Naive B cell (primary cell): Measurements from ENCODE around the gene ZPR1. TPM values are rescaled to one million over a fixed set of nuclear protein-coding genes. Genes with fewer than 3 reads are reported as not detected.
A peak's percentile ranks its signal among the peaks of the same experiment; 100 is the strongest.

ENCODE experiments used
- ATAC-seq, 2 donors: fragments of 150-1000 bp; cut with Tn5 transposase; 2 replicates each; pipeline ENCODE4 v1.10.0; 2021; ENCODE audit warnings: low read depth in 2 of 2, mild to moderate bottlenecking in 2 of 2, moderate library complexity in 2 of 2
- DNase-seq: peaks from one replicate; pipeline ENCODE4 v3.0.0; 2022
- H3K27ac Mint-ChIP-seq, 6 donors: one replicate each; pipeline ENCODE4 v1.8.0; 2020 to 2022; ENCODE audit warnings: mild to moderate bottlenecking in 6 of 6, mixed read lengths in 6 of 6, moderate library complexity in 5 of 6, inconsistent platforms in 2 of 6
- H3K27me3 Mint-ChIP-seq, 3 donors: one replicate each; pipeline ENCODE4 v1.8.0; 2021 to 2022; ENCODE audit warnings: mixed read lengths in 3 of 3, mild to moderate bottlenecking in 1 of 3
- H3K36me3 Mint-ChIP-seq, 2 donors: one replicate each; pipeline ENCODE4 v1.8.0; 2020 to 2022; ENCODE audit warnings: mixed read lengths in 2 of 2, inconsistent platforms in 1 of 2, mild to moderate bottlenecking in 1 of 2
- H3K4me1 Mint-ChIP-seq, 3 donors: one replicate each; pipeline ENCODE4 v1.8.0; 2020 to 2022; ENCODE audit warnings: mixed read lengths in 3 of 3, inconsistent platforms in 1 of 3, mild to moderate bottlenecking in 1 of 3, moderate library complexity in 1 of 3
- H3K4me3 Mint-ChIP-seq, 8 donors: one replicate each; pipeline ENCODE4 v1.8.0; 2020 to 2022; ENCODE audit warnings: mild to moderate bottlenecking in 8 of 8, mixed read lengths in 8 of 8, moderate library complexity in 8 of 8, inconsistent platforms in 2 of 8
- H3K9me3 Mint-ChIP-seq, 7 donors: one replicate each; pipeline ENCODE4 v1.8.0; 2020 to 2022; ENCODE audit warnings: mixed read lengths in 7 of 7, mild to moderate bottlenecking in 5 of 7, inconsistent platforms in 2 of 7, moderate library complexity in 1 of 7
- polyA plus RNA-seq, 6 donors: library from polyadenylated mRNA; unstranded; fragments of 300-500 nt; fragmentation: Illumina TruSeq; gene quantifications; one replicate each; pipeline ENCODE4 v1.2.3, GENCODE V29; 2021; ENCODE audit warnings: low read depth in 6 of 6

The ZPR1 gene
- polyA plus RNA-seq, 6 donors from 2014 or later: 36.9 to 51.1 (median 45.0) TPM

DNA sequence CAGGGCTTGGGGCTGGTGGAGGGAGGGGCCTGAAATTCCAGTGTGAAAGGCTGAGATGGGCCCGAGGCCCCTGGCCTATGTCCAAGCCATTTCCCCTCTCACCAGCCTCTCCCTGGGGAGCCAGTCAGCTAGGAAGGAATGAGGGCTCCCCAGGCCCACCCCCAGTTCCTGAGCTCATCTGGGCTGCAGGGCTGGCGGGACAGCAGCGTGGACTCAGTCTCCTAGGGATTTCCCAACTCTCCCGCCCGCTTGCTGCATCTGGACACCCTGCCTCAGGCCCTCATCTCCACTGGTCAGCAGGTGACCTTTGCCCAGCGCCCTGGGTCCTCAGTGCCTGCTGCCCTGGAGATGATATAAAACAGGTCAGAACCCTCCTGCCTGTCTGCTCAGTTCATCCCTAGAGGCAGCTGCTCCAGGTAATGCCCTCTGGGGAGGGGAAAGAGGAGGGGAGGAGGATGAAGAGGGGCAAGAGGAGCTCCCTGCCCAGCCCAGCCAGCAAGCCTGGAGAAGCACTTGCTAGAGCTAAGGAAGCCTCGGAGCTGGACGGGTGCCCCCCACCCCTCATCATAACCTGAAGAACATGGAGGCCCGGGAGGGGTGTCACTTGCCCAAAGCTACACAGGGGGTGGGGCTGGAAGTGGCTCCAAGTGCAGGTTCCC is 41.8 kb upstream of the ZPR1 start, which contains the start of gene APOC3:
TSS of gene APOC3 (plus strand) at position 383 of the 659 bp plus-strand sequence. CDS start 676 bp downstream, outside the sequence.
- Mint-ChIP-seq H3K4me3 (no peak within 1 kb of the TSS), H3K27me3 (peaks cover 0 to 10% (median 6%) of the 10 kb centered on the region in 3 donors), H3K4me1 (peaks cover under 1 to 2% (median under 1%) of the 10 kb centered on the region in 3 donors), H3K27ac (no peak within 1 kb of the TSS), H3K36me3 (no peaks in the 10 kb centered on the region), H3K9me3 (no peaks in the 10 kb centered on the region)
- DNase-seq: no peak
- no peak for ATAC-seq

DNA sequence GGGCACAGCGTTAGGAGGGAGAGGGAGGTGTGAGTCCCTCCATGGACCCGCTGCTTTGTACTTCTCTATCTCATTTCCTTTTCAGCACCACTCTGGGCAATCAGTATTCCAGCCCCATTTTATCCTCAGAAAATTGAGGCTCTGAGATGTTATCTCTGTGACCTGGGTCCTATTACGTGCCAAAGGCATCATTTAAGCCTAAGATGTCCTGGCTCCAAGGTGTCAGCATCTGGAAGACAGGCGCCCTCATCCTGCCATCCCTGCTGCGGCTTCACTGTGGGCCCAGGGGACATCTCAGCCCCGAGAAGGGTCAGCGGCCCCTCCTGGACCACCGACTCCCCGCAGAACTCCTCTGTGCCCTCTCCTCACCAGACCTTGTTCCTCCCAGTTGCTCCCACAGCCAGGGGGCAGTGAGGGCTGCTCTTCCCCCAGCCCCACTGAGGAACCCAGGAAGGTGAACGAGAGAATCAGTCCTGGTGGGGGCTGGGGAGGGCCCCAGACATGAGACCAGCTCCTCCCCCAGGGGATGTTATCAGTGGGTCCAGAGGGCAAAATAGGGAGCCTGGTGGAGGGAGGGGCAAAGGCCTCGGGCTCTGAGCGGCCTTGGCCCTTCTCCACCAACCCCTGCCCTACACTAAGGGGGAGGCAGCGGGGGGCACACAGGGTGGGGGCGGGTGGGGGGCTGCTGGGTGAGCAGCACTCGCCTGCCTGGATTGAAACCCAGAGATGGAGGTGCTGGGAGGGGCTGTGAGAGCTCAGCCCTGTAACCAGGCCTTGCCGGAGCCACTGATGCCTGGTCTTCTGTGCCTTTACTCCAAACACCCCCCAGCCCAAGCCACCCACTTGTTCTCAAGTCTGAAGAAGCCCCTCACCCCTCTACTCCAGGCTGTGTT is 41.1 kb upstream of the ZPR1 start:
- H3K36me3 Mint-ChIP-seq: no peaks in the 10 kb centered on the region
- no peaks in the 10 kb centered on the region for H3K9me3 Mint-ChIP-seq
- DNase-seq (no peak), ATAC-seq (no peak)
- no peaks in the 10 kb centered on the region for H3K4me1 Mint-ChIP-seq
- no peak overlapping the region for H3K4me3 Mint-ChIP-seq
- H3K27me3 Mint-ChIP-seq: peaks cover 0 to 10% (median 5%) of the 10 kb centered on the region in 3 donors
- H3K27ac Mint-ChIP-seq: no peak overlapping the region

DNA sequence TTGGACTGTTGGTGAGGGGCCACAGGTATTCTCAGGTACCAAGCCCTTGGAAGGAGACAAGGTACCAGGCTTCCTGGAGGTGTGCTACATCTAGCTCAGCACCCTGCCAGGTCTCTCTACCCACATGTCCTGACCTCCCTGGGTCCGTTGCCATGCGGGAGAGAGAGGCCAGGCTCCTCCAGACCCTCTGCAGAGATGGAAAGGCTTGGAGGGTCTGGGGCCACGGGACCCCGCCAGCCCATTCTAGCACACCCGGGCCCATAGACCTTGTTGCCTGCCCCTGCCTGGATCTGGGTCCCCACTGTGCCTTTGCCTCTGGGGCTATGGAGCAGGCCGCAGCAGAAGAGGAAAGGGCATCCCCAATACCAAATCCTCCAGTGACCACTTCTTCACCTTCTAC is 39.6 kb upstream of the ZPR1 start:
- no peak overlapping the region for H3K4me3 Mint-ChIP-seq
- H3K4me1 Mint-ChIP-seq: no peaks in the 10 kb centered on the region
- DNase-seq: no peak
- peaks cover 0 to 10% (median 0%) of the 10 kb centered on the region in 3 donors for H3K27me3 Mint-ChIP-seq
- H3K36me3 Mint-ChIP-seq: no peaks in the 10 kb centered on the region
- no peak for ATAC-seq
- H3K9me3 Mint-ChIP-seq: no peaks in the 10 kb centered on the region
- no peak overlapping the region for H3K27ac Mint-ChIP-seq

DNA sequence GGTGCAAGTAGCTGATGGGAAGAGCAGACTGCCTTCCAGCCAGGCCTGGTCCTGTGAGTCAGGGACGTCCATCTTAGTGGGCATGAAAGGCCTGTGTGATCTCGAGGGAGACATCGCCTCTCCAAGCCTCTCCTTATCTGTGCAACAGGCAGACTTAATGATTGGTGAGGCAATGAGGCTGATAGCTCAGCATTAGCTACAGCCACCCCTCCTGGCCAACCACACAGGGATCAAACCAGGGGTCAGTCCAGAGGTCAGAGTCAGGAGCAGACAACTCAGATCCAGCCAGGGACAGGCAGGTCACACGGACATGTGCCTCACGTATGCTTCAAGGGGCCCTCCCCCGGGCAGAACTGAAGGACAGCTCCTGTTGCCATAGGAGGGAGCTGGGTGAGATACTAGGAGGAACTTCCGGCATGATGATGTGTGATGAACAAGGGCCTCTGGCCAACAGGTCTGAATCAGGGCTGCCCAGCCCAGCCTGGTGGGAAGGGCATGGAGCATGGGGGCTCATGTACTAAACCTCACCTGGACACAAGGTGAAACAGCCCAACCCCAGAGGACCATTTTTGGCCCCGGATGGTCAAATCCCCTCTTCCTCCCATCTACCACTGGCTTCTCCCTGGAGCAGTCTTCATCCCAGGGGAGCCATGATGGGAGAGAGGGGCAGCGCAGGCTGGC is 39.1 kb upstream of the ZPR1 start:
- no peak for DNase-seq
- peaks cover 0 to 10% (median 0%) of the 10 kb centered on the region in 3 donors for H3K27me3 Mint-ChIP-seq
- no peaks in the 10 kb centered on the region for H3K36me3 Mint-ChIP-seq
- no peak overlapping the region for H3K4me3 Mint-ChIP-seq
- no peak for ATAC-seq
- H3K9me3 Mint-ChIP-seq: no peaks in the 10 kb centered on the region
- H3K27ac Mint-ChIP-seq: peak overlapping the region in 1 of 6 donors; percentile 22
- H3K4me1 Mint-ChIP-seq: no peaks in the 10 kb centered on the region

DNA sequence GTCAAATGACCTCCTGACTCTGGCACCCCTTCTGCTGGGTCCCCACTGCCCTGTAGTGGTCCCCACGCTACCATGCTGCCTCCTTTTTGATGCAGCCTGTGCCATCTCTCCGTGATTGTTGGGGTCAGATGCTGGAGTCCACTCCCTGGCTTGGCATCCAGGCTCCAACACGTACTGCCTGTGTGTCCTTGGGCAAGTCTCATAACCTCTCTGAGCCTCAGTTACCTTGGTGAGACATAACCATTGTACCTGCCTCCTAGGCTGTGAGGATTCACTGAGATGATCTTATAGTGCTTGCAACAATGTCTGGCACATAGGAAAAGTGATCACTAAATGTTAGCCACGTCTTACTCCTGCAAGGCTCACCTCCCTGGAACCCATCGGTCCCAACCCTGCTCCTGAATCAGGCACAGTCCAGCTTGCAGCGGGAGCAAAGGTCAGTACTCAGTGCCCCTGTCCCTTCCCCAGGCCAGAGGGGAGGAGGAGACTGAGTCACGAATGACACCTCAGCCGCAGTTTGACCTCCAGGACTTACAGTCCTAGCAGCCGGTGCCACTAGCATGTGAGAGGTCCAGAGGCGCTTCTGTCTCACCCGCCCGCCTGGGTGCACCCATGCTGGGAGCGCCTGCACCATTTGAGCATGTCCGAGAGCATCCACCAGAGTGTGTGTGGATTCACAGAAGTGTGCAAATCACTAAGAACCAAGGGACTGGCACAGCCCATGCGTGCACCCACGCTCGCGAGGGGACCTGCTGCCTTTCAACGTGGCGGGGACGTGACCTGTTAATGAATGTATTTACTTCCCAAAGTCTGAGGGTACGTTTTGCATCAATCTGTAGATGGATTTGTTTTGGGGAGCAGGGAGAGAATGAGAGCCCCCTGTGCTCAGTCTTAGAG is 38.3 kb upstream of the ZPR1 start:
- H3K36me3 Mint-ChIP-seq: no peaks in the 10 kb centered on the region
- no peaks in the 10 kb centered on the region for H3K4me1 Mint-ChIP-seq
- peak overlapping the region in 1 of 6 donors; percentile 22 for H3K27ac Mint-ChIP-seq
- DNase-seq (no peak), ATAC-seq (no peak)
- peaks cover 0 to 5% (median 4%) of the 10 kb centered on the region in 3 donors for H3K27me3 Mint-ChIP-seq
- H3K4me3 Mint-ChIP-seq: no peak overlapping the region
- H3K9me3 Mint-ChIP-seq: no peaks in the 10 kb centered on the region

DNA sequence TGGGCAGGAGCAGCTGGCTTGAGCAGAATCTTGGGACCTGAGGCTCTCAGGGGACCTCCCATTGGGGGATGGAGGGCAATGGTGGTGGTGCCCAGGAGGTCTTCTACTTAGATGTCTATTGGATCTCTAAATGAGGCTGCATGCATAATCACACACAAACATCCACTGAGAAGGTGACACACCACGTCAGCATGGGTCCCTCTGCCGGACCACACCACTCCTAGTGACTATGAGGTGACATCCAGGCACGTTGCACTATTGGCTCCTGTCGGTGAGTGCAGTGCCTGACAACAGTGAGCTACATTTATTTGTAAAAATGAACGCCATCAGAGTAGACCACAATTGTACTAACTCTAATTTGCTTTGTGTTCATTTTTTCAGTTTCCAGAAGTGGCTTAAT is 37.6 kb upstream of the ZPR1 start:
- Mint-ChIP-seq H3K36me3 (no peaks in the 10 kb centered on the region), H3K4me1 (no peaks in the 10 kb centered on the region), H3K9me3 (no peaks in the 10 kb centered on the region), H3K4me3 (no peak overlapping the region), H3K27me3 (peaks cover 0 to 4% (median 0%) of the 10 kb centered on the region in 3 donors), H3K27ac (no peak overlapping the region)
- ATAC-seq (no peak), DNase-seq (no peak)

DNA sequence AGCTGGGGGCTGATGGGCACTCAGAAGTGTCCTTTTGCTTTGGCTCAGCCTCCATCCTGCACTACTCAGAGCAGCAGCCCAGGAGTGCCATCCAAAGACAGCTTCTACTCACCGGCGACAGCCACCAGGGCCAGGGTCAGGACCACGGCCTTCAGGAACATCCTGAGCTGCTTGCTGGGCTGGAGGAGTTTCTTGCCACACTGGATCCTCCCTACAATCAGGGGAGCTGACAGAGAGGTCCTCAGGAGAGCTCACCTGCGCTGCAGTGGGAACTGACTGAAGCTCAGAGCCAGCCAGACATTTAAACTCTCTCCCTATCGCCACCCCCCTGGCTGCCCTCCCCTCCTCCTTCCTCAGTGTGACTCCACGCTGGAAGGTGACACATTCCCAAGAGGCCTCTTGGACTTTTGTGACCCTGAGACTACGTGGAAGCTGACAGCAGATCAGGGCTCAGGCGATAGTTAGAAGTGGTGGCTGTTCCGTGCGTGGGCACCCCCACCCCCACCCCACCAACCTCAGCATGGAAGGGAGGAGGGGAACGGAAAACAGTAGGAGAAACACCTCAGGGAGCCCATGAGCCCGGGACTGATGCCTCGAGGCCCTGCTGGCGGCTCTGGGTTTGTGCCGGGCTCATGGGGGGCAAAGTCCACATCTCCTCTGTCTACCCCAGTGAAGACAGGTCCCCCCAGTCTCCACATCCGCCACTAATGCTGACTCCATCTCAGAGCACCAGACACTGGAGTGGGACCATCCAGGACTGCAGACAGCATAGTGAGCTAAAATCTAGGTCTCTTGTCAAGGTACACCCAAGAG is 35.4 kb upstream of the ZPR1 start, which contains the start of gene APOA4:
TSS of gene APOA4 (minus strand) at position 274 of the 813 bp plus-strand sequence. CDS start at position 161, 113 bp downstream.
- ATAC-seq (no peak), DNase-seq (no peak)
- Mint-ChIP-seq H3K27me3 (peaks cover 0 to 4% (median 0%) of the 10 kb centered on the region in 3 donors), H3K36me3 (no peaks in the 10 kb centered on the region), H3K9me3 (no peaks in the 10 kb centered on the region), H3K4me1 (no peaks in the 10 kb centered on the region), H3K4me3 (no peak within 1 kb of the TSS), H3K27ac (no peak within 1 kb of the TSS)

DNA sequence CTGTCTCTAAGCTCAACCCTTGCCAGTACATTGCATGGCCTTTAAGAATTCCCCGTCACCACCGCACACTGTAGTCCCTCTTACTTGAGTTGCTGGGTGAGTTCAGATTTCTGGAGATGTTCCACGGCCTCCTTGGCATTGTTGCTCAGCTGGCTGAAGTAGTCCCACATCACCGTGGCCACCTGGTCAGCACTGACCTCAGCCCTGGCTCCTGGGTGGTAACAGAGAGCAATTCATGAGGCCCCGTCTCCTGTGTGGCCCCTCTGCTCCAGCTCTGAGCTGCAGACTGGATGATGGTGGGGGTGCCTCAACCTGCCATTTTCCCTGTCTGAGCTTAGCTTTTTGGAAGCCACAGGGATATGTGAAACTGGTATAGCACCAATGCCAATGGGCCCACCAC is 34.8 kb upstream of the ZPR1 start:
- Mint-ChIP-seq H3K9me3 (no peaks in the 10 kb centered on the region), H3K4me3 (no peak overlapping the region), H3K36me3 (no peaks in the 10 kb centered on the region), H3K27me3 (peaks cover 0 to 4% (median 0%) of the 10 kb centered on the region in 3 donors), H3K4me1 (no peaks in the 10 kb centered on the region), H3K27ac (no peak overlapping the region)
- ATAC-seq: no peak
- DNase-seq: no peak

DNA sequence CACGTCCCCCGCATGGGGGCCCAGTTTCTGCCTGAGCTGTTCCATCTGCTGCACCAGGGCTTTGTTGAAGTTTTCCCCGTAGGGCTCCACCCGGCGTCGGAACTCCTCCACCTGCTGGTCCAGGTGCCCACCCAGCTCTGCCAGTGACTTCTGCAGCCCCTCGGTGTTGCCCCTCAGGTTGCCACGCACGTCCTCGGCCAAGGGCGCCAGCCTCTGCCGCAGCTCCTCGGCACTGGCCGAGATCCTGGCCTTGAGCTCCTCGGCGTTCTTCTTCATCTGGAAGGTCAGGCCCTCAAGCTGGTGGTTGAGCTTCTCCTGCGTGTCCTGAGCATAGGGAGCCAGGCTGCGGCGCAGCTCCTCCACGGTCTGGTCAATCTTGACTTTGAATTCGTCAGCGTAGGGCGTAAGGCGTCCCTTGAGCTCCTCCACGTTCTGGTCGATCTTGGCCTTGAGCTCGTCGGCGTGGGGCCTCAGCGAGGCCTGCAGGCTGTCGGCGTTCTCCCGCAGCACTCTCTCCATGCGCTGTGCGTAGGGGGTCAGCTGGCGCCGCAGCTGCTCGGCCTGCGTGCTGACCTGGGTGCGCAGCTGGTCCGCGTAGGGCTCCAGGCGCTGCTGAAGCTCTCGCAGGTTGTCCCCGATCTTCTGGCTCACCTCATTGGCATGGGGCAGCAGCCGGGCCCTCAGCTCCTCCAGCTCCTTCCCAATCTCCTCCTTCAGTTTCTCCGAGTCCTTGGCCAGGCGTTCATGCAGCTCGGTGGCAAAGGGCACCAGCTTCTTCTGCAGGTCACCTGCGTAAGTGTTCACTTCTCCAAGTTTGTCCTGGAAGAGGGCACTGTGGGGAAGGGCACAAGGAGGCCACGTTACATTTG is 33.5 kb upstream of the ZPR1 start:
- peaks cover 0 to 4% (median 0%) of the 10 kb centered on the region in 3 donors for H3K27me3 Mint-ChIP-seq
- DNase-seq (no peak), ATAC-seq (no peak)
- H3K36me3 Mint-ChIP-seq: no peaks in the 10 kb centered on the region
- no peaks in the 10 kb centered on the region for H3K9me3 Mint-ChIP-seq
- H3K4me3 Mint-ChIP-seq: no peak overlapping the region
- H3K4me1 Mint-ChIP-seq: no peaks in the 10 kb centered on the region
- no peak overlapping the region for H3K27ac Mint-ChIP-seq

DNA sequence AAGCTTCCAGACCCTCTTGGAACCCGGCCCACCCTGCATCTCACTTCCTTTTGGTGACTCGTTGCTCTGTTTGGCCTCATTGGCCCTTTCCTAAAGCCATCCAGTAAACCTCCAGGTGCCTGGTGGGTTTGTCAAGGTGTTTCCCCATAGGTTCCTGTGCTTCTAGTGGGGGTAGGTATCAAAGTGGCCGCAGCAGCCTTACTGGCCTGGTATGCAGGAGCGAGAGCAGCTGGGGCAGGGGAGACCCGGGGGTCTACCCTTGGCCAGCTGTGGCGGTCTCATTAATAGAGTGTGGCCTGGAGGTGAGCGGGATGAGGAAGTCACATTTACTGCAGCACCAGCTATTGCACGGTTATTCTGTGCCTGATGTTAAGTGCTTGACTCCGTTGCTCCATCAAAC is 31.2 kb upstream of the ZPR1 start:
- Mint-ChIP-seq H3K9me3 (no peaks in the 10 kb centered on the region), H3K27ac (no peak overlapping the region), H3K36me3 (no peaks in the 10 kb centered on the region), H3K4me1 (no peaks in the 10 kb centered on the region), H3K27me3 (peaks cover 0 to 4% (median 0%) of the 10 kb centered on the region in 3 donors), H3K4me3 (no peak overlapping the region)
- DNase-seq (no peak), ATAC-seq (no peak)

DNA sequence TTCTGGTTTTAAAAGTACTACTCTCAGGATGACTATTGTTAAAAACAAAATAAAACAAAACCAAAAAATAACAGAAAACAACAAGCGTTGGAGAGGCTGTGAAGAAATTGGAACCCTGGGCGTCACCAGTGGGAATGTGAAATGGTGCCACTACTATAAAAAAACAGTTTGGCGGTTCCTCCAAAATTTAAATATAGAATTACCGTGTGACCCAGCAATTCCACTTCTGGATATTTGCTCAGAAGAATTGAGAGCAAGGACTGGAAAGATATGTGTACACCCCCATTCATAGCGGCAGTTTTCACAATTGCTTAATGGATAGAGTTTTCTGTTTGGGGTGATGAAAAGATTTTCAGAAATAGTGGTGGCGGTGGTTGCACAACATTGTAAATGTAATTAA is 26.7 kb upstream of the ZPR1 start:
- Mint-ChIP-seq H3K27ac (no peak overlapping the region), H3K4me1 (no peaks in the 10 kb centered on the region), H3K9me3 (peaks cover 0 to 3% (median 0%) of the 10 kb centered on the region in 7 donors), H3K27me3 (no peaks in the 10 kb centered on the region), H3K36me3 (no peaks in the 10 kb centered on the region), H3K4me3 (no peak overlapping the region)
- DNase-seq (no peak), ATAC-seq (no peak)
